HG03159 (cell line): ENCODE data around the gene NBPF6.
"Not testable (repeated sequence)": the region's sequence is repeated elsewhere in the genome, so short reads cannot be mapped to it uniquely, and the experiment has no call there.

ENCODE experiments used
- ATAC-seq: cut with Tn5 transposase; IDR thresholded peaks from one replicate; pipeline ENCODE4 v1.9.1; 2021; ENCODE audit warnings: mild to moderate bottlenecking, moderate library complexity; ENCODE audit not compliant: unreplicated experiment

The NBPF6 gene

DNA sequence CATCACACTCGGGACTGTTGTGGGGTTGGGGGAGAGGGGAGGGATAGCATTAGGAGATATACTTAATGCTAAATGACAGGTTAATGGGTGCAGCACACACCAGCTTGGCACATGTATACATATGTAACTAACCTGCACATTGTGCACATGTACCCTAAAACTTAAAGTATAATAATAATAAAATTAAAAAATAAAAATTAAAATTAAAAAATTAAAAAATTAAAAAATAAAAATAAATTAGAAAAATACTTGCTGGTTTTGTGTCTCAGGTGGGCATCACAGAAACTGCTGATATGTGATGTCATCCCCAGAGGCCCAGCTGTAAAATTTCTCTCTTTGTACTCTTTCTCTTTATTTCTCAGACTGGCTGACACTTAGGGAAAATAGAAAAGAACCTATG is 44.9 kb downstream of the NBPF6 start:
- not testable (repeated sequence) for ATAC-seq

DNA sequence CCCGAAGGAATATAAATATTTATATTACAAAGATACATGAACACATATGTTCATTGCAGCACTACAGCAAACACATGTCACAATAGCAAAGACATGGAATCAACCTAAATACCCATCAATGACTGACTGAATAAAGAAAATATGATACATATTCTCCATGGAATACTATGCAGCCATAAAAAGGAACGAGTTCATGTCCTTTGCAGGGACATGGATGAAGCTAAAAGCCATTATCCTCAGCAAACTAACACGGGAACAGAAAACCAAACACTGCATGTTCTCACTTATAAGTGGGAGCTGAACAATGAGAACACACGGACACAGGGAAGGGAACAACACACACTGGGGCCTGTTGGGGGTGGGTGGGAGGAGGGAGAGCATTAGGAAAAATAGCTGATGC is 46.7 kb downstream of the NBPF6 start:
- ATAC-seq: not testable (repeated sequence)

DNA sequence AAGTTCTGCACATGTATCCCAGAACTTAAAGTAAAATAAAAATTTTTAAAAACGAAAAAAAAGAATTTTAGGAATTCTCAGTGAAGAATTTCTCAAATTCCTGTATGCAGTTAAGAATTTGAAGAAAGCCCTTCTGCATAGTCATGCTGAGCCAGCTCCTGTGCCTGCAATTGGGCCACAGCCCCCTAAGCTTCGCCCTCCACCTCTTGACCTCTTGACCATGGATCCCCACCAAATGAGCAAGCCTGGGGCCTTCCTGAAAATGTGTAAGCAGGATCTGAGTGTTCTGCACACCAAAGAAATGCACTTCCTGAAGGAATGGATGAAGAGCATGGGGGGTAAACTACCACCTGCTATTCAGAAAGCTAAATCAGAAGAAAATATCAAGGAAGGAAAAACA is 52.0 kb downstream of the NBPF6 start:
- ATAC-seq: no peak

DNA sequence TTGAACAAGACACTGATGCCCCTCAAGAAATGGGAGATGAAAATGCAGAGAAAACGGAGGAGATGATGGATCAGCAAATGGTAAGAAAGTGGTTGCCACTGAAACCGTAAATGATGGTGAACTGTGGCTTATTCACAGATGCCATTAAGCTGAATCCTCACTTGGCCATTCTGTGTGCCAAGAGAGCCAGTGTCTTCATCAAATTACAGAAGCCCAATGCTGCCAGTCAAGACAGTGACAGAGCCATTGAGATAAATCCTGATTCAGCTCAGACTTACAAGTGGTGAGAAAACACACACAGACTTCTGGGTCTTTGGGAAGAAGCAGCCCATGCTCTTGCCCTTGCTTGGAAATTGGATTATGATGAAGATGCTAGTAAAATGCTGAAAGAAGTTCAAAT is 52.5 kb downstream of the NBPF6 start:
- no peak for ATAC-seq

DNA sequence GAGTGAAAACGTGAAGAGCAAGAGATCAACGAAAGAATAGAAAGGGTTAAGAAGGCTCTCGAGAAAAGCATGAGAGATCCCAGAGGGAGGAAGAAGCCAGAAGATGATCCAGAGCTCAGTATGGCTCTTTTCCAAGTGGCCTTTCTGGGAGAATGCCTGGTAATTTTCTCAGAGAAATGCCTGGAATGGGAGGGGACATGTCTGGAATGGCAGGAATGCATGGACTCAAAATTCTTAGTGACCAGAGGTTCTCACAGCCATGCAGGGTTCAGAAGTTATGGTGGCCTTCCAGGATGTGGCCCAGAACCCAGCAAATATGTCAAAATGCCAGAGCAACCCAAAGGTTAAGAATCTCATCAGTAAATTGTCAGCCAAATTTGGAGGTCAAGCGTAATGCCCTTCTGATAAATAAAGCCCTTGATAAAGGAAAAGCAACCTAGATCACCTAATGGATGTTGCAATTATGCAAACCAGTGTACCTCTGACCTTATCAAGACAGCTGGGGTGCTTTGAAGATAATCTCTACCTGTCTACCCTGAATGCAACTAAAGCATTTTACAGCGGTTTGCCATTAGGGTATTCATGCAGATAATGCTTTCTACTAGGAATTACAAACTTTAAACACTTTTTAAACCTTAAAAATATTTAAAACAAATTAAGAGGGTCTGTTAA is 53.1 kb downstream of the NBPF6 start:
- ATAC-seq: no peak

DNA sequence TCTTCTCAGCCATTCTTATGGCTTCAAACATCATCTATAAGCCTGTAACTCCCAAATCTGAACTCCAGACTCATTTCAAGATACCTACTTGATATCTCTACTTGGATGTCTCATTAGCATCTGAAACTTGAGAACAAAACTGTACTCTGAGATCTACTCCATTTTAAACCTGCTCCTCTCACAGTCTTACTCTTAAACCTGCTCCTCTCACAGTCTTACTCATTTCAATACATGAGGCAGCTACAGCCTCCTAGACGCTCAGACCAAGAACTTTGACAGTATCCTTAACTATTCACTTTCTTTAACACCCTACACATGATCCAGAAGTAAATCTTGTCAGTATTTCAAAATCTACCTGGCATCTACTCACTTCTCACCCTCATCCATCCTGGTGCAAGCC is 54.3 kb downstream of the NBPF6 start:
- ATAC-seq: no peak

DNA sequence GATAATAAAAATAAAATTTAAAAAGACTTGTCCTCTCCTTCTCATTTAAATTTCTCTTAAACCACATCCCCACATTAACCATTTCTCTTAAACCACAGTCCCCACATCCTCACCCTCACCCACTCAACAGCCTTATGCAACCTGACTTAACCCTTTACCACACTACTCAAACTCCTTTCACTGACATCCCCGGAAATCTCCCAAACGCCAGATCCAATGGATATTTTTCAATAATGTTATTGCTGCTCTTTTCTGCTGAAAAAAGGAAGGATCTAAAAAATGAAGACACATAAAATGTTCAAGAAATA is 55.6 kb downstream of the NBPF6 start:
- ATAC-seq: no peak

DNA sequence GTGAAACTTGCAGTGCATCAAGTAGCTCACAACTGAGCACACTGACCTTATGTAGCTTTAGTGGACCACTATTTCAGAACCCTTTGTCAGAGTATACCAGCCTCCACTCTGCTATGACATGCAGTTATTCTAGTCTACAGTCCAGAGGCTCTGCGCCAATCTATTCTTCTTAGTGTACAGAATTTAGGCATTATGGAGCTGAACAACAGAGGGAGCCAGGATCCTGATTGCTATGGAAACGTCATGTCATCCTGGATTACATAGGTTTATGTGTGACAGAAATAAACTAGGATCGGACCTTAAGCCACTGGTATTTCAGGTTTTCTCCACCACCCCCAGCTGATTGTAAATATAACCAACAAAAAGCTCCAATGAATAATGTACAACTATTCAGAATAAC is 61.6 kb downstream of the NBPF6 start:
- ATAC-seq: no peak

DNA sequence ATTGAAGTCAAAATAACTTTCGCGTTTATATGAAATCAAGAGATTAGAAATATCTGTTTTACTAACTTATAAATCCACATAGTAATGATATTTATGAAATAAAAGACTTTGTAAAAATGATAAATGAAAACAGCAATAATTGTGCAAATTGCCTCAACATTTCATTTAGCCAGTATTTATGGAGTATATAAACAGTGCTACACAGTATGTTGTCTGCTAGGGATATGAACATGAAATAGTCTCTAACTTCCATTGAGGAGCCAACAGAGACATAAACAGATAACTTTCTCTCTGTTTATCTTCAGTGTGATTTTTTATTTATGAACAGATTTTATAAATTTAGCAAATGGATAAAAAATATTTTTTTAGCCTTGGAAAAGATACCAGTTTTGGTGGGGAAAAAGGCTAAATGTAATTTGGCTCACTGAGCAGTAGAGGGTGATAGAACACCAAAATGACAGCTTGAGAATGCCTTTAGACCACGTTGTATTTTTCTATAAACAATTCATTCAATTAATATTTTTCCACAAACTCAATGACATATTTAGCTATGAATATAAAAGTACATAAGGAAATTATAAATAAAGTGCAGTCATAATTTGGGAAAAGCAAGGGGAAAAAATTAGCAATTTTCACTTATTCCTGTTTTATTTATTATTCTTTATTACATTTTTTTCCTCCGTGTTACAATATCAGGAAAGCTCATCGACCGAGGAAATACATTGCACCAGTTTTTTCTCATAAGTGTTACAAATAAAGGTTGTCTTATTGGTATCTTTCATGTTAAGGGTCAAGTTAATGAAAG is 62.3 kb downstream of the NBPF6 start:
- ATAC-seq: no peak

DNA sequence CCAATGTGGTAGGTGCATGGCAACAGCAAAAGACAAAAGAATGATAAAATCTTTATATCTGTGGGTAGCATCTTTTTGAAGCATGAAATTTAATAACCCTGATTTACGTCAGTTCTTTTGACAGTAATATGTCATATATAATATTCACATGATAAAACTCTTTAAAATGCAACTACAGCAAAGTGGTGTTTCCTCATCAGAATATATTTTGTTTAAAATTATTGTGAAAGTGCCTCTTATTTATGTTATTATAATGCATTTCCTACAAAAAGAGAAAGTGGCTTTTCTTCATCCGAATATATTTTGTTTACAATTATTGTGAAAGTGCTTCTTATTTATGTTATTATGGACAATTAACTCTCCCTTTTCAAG is 62.9 kb downstream of the NBPF6 start:
- ATAC-seq: no peak

DNA sequence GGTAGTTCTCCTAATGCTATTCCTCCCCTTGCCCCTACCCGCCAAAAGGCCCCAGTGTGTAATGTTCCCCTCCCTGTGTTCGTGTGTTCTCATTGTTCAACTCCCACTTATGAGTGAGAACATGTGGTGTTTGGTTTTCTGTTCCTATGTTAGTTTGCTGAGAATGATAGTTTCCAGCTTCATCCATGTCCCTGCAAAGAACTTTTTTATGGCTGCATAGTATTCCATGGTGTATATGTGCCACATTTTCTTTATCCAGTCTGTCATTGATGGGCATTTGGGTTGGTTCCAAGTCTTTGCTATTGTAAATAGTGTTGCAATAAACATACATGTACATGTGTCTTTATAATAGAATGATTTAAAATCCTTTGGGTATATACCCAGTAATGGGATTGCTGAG is 63.8 kb downstream of the NBPF6 start:
- ATAC-seq: not testable (repeated sequence)

DNA sequence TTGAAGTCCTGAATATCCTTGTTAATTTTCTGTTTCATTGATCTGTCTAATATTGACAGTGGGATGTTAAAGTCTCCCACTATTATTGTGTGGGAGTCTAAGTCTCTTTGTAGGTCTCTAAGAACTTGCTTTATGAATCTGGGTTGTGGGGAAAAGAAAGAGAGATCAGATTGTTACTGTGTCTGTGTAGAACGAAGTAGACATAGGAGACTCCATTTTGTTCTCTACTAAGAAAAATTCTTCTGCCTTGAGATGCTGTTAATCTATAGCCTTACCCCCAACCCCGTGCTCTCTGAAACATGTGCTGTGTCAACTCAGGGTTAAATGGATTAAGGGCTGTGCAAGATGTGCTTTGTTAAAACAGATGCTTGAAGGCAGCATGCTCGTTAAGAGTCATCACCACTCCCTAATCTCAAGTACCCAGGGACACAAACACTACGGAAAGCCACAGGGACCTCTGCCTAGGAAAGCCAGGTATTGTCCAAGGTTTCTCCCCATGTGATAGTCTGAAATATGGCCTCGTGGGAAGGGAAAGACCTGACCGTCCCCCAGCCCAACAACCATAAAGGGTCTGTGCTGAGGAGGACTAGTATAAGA is 67.3 kb downstream of the NBPF6 start:
- not testable (repeated sequence) for ATAC-seq
